Natural killer cell (primary cell): Measurements from ENCODE around the gene IL17B. TPM values are rescaled to one million over a fixed set of nuclear protein-coding genes. Genes with fewer than 3 reads are reported as not detected.

ENCODE experiments used
- ATAC-seq, 3 donors: fragments of 150-1000 bp in 2 of 3; fragments of 200-7000 bp in 1 of 3; cut with Tn5 transposase; 1 replicate in 1 of 3; 2 replicates in 2 of 3; pipeline ENCODE4 v1.10.0; 2021; ENCODE audit warnings: mild to moderate bottlenecking in 2 of 3, moderate library complexity in 2 of 3
- DNase-seq, 2 donors: peaks; one replicate each; pipeline versions ENCODE4 v3.0.0 to v3.0.0-alpha.2; 2013 to 2021; ENCODE audit warnings: mixed read lengths in 1 of 2
- H3K27ac ChIP-seq: one replicate; pipeline ENCODE4 v1.5.1; 2013; ENCODE audit warnings: mild to moderate bottlenecking, low read length
- H3K27me3 ChIP-seq: one replicate; pipeline ENCODE4 v1.6.1; 2013; ENCODE audit warnings: low read length; ENCODE audit not compliant: control insufficient read depth, insufficient read depth
- H3K36me3 ChIP-seq: one replicate; pipeline ENCODE4 v1.6.1; 2013; ENCODE audit warnings: low read length; ENCODE audit not compliant: control insufficient read depth, insufficient read depth
- H3K4me1 ChIP-seq: one replicate; pipeline ENCODE4 v1.6.1; 2013; ENCODE audit warnings: low read length; ENCODE audit not compliant: control insufficient read depth, insufficient read depth
- H3K4me3 ChIP-seq: one replicate; pipeline ENCODE4 v1.5.1; 2013; ENCODE audit warnings: low read length
- H3K9me3 ChIP-seq: one replicate; pipeline ENCODE4 v1.6.1; 2013; ENCODE audit warnings: low read length; ENCODE audit not compliant: control insufficient read depth, insufficient read depth
- H3K27ac Mint-ChIP-seq, 2 donors: one replicate each; pipeline ENCODE4 v1.8.0; 2022; ENCODE audit warnings: mild to moderate bottlenecking in 2 of 2, mixed read lengths in 2 of 2, moderate library complexity in 1 of 2
- H3K27me3 Mint-ChIP-seq, 2 donors: one replicate each; pipeline ENCODE4 v1.8.0; 2022; ENCODE audit warnings: low read depth in 2 of 2, mixed read lengths in 2 of 2
- H3K36me3 Mint-ChIP-seq: one replicate; pipeline ENCODE4 v1.8.0; 2022; ENCODE audit warnings: mixed read lengths
- H3K4me1 Mint-ChIP-seq, 2 donors: one replicate each; pipeline ENCODE4 v1.8.0; 2022; ENCODE audit warnings: mixed read lengths in 2 of 2
- H3K4me3 Mint-ChIP-seq: one replicate; pipeline ENCODE4 v1.8.0; 2022; ENCODE audit warnings: mild to moderate bottlenecking, moderate library complexity, mixed read lengths
- H3K9me3 Mint-ChIP-seq, 2 donors: one replicate each; pipeline ENCODE4 v1.8.0; 2022; ENCODE audit warnings: mixed read lengths in 2 of 2
- WGBS: methylation state at CpG from one replicate; pipeline ENCODE4 v1.1.7; 2013; ENCODE audit warnings: missing lambda C conversion rate; ENCODE audit not compliant: insufficient coverage; 5-methylcytosine and 5-hydroxymethylcytosine counted together
- intact Hi-C: fragments of 100-400 bp; cut with micrococcal nuclease; formaldehyde crosslinking; loops from one replicate; pipeline ENCODE4 v1.14.2; 2022
- total RNA-seq, 4 donors: library from RNA; stranded (reverse); fragments of 120-200 nt in 1 of 4; gene quantifications; one replicate each; pipeline versions ENCODE4 v1.2.3 to v1.2.4, GENCODE V29; 2013 to 2022
- TF ChIP-seq, protein P1 (sequence below): fragments of 200-600 bp; IDR thresholded peaks from one replicate; pipeline ENCODE4 v1.8.0; 2022; ENCODE audit warnings: antibody characterized with exemption

IL17B gene
- total RNA-seq, 3 donors from 2014 or later (not counting 1 experiment from before 2014, with no cell fraction given), result not detected

DNA sequence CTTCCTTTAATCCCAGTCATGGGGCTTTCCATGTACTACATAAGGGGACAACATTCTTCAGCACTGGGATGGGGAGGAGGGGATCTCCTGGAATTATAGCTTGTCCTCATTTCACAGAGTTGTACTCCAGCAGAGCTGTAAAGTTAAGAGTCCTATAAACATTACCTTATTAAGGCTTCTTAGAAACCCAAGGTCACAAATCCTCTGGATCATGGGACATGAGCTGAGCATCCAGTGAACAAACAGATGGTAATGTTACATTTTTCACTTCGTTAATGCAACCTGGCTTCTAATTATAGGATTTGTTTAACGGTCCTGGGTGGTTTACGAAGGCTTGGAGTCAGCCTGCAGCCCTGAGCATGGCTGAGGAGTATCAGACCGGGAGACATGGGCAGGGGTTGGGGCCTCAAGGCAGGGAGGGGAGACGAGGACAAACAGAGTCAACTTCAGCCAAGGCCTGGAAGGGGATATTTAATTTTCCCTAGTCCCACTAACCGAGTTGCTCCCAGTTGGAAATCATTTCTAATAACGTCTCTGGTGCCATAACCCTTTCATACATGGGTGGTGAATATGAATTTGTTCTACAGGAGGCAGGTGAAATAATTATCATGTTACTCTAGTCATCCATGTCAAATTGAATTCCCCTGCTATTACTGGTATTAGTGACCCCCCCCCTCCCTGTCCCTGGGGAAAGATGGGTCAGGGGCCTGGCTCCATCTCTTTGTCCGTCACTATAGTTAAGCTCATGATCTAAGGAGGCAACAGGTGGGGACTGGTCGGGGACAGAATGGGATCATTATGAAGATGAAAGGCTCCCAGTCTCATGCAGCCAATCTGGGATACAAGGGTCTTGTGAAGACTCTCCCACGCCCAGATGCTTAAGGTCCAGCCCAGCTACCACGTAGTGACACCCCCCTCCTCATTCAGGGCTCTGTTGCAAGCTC lies 10.7 kb upstream of the IL17B start:
- no peak for DNase-seq
- Histone ChIP-seq H3K27me3 (no peaks in the 10 kb centered on the region), H3K36me3 (no peaks in the 10 kb centered on the region), H3K9me3 (no peaks in the 10 kb centered on the region), H3K4me3 (no peak overlapping the region), H3K4me1 (no peaks in the 10 kb centered on the region), H3K27ac (no peak overlapping the region)
- intact Hi-C loops, result no loop called here
- TF ChIP-seq, protein P1, sequence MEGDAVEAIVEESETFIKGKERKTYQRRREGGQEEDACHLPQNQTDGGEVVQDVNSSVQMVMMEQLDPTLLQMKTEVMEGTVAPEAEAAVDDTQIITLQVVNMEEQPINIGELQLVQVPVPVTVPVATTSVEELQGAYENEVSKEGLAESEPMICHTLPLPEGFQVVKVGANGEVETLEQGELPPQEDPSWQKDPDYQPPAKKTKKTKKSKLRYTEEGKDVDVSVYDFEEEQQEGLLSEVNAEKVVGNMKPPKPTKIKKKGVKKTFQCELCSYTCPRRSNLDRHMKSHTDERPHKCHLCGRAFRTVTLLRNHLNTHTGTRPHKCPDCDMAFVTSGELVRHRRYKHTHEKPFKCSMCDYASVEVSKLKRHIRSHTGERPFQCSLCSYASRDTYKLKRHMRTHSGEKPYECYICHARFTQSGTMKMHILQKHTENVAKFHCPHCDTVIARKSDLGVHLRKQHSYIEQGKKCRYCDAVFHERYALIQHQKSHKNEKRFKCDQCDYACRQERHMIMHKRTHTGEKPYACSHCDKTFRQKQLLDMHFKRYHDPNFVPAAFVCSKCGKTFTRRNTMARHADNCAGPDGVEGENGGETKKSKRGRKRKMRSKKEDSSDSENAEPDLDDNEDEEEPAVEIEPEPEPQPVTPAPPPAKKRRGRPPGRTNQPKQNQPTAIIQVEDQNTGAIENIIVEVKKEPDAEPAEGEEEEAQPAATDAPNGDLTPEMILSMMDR, result no peak
- H3K27me3 Mint-ChIP-seq, result peaks cover under 1 to 3% of the 10 kb centered on the region in 2 donors
- no peak overlapping the region for H3K27ac Mint-ChIP-seq
- WGBS, result 83% methylated on average over 9 of the region's 11 CpGs
- no peak overlapping the region for H3K4me3 Mint-ChIP-seq
- no peaks in the 10 kb centered on the region for H3K4me1 Mint-ChIP-seq
- H3K36me3 Mint-ChIP-seq, result no peaks in the 10 kb centered on the region
- H3K9me3 Mint-ChIP-seq, result no peaks in the 10 kb centered on the region
- ATAC-seq, result no peak

DNA sequence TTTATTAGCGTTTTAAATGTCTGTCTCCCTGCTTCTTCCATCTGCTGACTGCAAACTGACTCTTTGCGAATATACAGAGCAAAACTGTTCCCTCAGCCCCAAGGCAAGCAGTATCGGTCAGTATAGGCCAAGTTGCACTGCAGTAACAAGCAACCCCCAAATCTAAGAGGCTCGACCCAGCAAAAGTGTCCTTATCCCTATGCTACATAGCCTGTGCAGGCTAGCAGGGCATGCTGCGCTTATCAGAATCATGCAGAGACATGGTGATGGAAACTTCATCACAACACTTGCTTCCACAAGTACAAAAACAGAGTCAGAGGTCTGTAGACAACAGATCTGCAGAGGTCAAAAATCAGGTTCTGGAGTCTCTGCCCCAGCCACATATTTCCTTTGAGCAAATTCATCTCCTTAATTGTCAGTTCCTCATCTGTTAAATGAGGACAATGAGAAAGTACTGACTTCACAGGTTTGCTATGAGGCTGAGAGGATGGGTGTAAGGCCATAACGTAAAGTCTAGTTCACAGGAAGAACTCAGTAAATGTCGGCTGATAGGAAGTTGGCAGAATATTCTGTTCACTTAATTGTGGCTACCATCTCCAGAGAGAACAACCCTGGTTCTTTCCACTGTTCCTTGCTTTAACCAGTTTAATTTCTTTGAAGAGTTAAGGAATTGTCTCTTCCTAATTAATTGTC lies 9.6 kb upstream of the IL17B start:
- H3K27ac ChIP-seq, result no peak overlapping the region
- H3K9me3 ChIP-seq, result no peaks in the 10 kb centered on the region
- no peaks in the 10 kb centered on the region for H3K36me3 ChIP-seq
- Mint-ChIP-seq H3K36me3 (no peaks in the 10 kb centered on the region), H3K27ac (no peak overlapping the region), H3K4me3 (no peak overlapping the region), H3K4me1 (no peaks in the 10 kb centered on the region), H3K27me3 (peaks cover 0 to 2% of the 10 kb centered on the region in 2 donors), H3K9me3 (no peaks in the 10 kb centered on the region)
- H3K27me3 ChIP-seq, result no peaks in the 10 kb centered on the region
- H3K4me3 ChIP-seq, result no peak overlapping the region
- DNase-seq (no peak), ATAC-seq (peak in 1 of 3 donors; percentile 14)
- WGBS, result 78% methylated on average over 7 of the region's 7 CpGs
- no peaks in the 10 kb centered on the region for H3K4me1 ChIP-seq
- TF ChIP-seq, protein P1, result no peak
- intact Hi-C loops, result no loop called here

DNA sequence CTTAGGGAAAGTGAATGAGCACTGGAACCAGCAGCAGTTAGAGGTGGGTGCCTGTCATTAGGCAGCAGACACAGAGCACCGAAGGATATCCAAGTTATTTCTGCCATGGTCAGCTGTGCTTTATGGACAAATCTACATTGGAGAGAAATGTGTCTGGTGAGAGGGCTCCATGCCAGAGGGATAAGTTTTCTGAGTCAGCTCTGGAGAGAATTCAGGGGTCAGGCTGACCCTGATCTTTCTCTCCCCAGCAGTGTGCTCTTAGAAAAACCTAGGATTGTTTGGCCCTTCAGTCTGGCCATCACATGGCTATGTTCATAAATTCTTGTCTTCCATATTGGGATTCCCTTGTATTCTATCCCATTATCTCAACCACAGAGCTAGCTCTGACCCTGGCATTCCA lies 8.9 kb upstream of the IL17B start:
- Mint-ChIP-seq H3K36me3 (no peaks in the 10 kb centered on the region), H3K4me3 (no peak overlapping the region), H3K27ac (no peak overlapping the region), H3K4me1 (no peaks in the 10 kb centered on the region), H3K9me3 (no peaks in the 10 kb centered on the region), H3K27me3 (peaks cover 0 to 2% of the 10 kb centered on the region in 2 donors)
- no peaks in the 10 kb centered on the region for H3K27me3 ChIP-seq
- no peak overlapping the region for H3K4me3 ChIP-seq
- WGBS, result 100% methylated on average over 1 of the region's 1 CpG
- TF ChIP-seq, protein P1, result no peak
- DNase-seq (no peak), ATAC-seq (no peak)
- no peaks in the 10 kb centered on the region for H3K36me3 ChIP-seq
- no peaks in the 10 kb centered on the region for H3K9me3 ChIP-seq
- no peak overlapping the region for H3K27ac ChIP-seq
- no peaks in the 10 kb centered on the region for H3K4me1 ChIP-seq
- intact Hi-C loops, result no loop called here
